HG02610 (cell line): ENCODE results near the gene MED28.

ENCODE experiments used
- ATAC-seq: cut with Tn5 transposase; IDR thresholded peaks from one replicate; pipeline ENCODE4 v1.9.1; 2021; ENCODE audit warnings: mild to moderate bottlenecking, moderate library complexity; ENCODE audit not compliant: unreplicated experiment

MED28 gene

DNA sequence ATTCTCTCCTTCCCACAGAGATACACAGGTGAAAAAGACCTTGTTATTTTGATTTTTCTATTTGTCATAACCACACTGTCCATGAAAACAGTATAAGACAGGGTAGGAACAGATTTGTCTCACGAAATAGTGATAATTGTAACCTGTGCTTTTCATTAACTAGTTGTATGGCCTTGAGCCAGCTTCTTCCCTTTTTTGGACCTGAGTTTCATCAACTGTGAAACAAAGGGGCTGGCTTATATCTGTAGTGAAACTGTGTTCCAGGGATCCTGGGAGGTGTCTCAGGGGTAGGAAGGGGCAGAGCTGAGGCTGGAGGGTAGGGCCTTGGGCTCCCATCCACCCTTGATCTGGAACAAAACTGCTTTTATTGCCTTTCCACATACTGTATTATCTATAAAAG lies 50.9 kb downstream of the MED28 start:
- no peak for ATAC-seq

DNA sequence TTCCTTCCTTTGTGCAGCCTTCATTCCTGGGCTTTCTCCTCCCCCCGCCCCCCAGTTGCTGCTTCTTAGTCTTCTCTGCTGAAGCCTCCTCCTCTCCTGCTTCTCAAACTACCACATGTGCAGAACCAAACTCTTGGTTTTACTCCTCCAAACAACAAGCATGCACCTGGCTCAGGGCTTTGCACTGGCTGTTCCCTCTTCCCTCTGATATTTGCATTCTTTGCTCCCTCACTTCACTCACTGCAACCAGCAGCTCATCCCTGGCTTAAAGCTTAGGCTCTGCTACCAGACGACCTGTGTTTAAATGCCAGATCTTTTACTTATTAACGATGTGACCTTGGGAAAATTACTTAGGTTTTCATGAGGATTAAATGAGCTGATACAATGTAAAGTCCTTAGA lies 51.4 kb downstream of the MED28 start:
- no peak for ATAC-seq

- no peak for ATAC-seq
Measured at GRCh38 chr4:17667253-17667652, 52.8 kb downstream of the MED28 start.

DNA sequence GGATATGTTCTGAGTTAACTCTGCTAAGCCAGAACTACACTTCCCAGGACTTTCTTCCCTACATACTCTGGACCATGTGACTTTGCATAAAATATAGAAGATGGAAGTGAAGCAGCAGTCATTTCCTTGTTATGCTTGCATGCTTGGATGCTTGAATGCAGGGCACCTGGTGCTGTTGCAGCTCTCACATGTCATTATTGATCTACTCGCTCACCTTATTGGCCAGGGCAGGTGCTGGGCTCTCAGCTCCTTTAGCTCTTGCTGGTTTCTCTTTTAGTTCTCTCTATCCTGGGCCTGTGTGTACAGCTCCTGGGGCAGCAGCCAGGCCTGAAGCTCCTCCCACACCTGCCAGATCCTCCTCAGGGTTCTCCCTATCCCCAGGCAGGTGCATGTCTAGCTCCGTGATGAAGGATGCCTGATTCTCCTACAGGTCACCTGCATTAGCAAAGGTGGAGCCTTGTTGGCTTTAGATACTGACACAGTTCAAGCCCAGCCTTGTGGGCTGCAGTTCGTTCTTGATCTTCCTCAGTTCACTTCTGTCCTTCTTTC lies 53.3 kb downstream of the MED28 start:
- no peak for ATAC-seq

DNA sequence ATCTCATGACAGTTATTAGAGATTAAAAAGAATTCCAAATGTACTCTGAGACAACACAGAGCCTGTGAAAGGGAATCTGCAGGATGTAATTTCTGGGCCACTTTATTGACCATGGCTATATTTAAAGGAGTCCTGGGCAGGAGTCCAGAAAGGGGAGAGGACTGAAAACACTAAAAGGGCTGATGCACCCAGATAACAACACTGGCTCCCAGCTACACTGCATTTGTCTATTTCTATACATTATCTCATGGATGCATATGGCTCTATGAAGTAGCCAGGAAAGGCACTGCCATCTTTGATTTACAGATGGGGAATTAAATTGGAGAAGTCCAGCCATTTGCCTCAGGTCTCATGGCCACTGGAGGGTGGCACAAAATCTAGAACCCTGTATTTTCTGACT lies 56.0 kb downstream of the MED28 start:
- no peak for ATAC-seq

- no peak for ATAC-seq
Measured at GRCh38 chr4:17680559-17681280, 66.3 kb downstream of the MED28 start.

GRCh38 chr4:17681281-17682221 lies 67.1 kb downstream of the MED28 start:
- ATAC-seq = no peak

GRCh38 chr4:17682222-17682566 lies 67.8 kb downstream of the MED28 start:
- no peak for ATAC-seq
